Transverse colon (tissue), 4 donors: ENCODE results near the gene CDH12. TPM values are rescaled to one million over a fixed set of nuclear protein-coding genes. Genes with fewer than 3 reads are reported as not detected.
"Not testable (repeated sequence)": the region's sequence is repeated elsewhere in the genome, so short reads cannot be mapped to it uniquely, and the experiment has no call there.

Source experiments
- DNase-seq: peaks from one replicate; pipeline ENCODE4 v3.0.0-alpha.2; 2019
- H3K27ac ChIP-seq, 4 donors: fragments of 200-600 bp; sonication (generic); 2 replicates each; pipeline ENCODE4 v1.5.1; 2016 to 2018; ENCODE audit warnings: inconsistent platforms in 4 of 4
- H3K27me3 ChIP-seq: fragments of 200-600 bp; sonication (generic); 2 replicates; pipeline ENCODE4 v1.5.1; 2017; ENCODE audit warnings: inconsistent platforms
- H3K36me3 ChIP-seq, 4 donors: fragments of 200-600 bp; sonication (generic); 2 replicates each; pipeline ENCODE4 v1.5.1; 2017 to 2019; ENCODE audit warnings: inconsistent platforms in 4 of 4
- H3K4me1 ChIP-seq, 4 donors: fragments of 200-600 bp; sonication (generic); 2 replicates each; pipeline ENCODE4 v1.5.1; 2017 to 2020; ENCODE audit warnings: inconsistent platforms in 4 of 4
- H3K4me3 ChIP-seq, 4 donors: fragments of 200-600 bp; sonication (generic); 1 replicate in 1 of 4; 2 replicates in 3 of 4; pipeline versions ENCODE4 v1.5.1 to v1.6.1; 2017 to 2019; ENCODE audit warnings: inconsistent platforms in 4 of 4
- H3K9me3 ChIP-seq, 2 donors: fragments of 200-600 bp; sonication (generic); 2 replicates each; pipeline ENCODE4 v1.5.1; 2017 to 2019; ENCODE audit warnings: inconsistent platforms in 2 of 2
- CTCF ChIP-seq, 5 experiments: fragments of 200-600 bp in 3 of 5; fragments of 450-650 bp in 2 of 5; sonication (generic) in 3 of 5; IDR thresholded peaks; 1 replicate in 2 of 5; 2 replicates in 3 of 5; pipeline ENCODE4 v1.5.1; 2016 to 2017; ENCODE audit warnings: antibody characterized with exemption in 5 of 5, inconsistent platforms in 3 of 5, mild to moderate bottlenecking in 2 of 5, moderate library complexity in 1 of 5
- EP300 ChIP-seq: sonication (generic); formaldehyde crosslinking; IDR thresholded peaks from one replicate; pipeline ENCODE4 v1.6.1; 2017; ENCODE audit warnings: antibody characterized with exemption, low read depth
- POLR2A ChIP-seq: fragments of 450-650 bp; IDR thresholded peaks from one replicate; pipeline ENCODE4 v1.6.1; 2016; ENCODE audit warnings: antibody characterized with exemption, mild to moderate bottlenecking, moderate library complexity
- POLR2AphosphoS5 ChIP-seq, 3 donors: sonication (generic); formaldehyde crosslinking; IDR thresholded peaks; one replicate each; pipeline ENCODE4 v1.6.1; 2016; ENCODE audit warnings: antibody characterized with exemption in 3 of 3
- WGBS, 2 donors: methylation state at CpG; one replicate each; pipeline ENCODE4 v1.1.5; 2018; ENCODE audit warnings: low coverage in 1 of 2; 5-methylcytosine and 5-hydroxymethylcytosine counted together
- in situ Hi-C, 4 donors: fragments of 200-750 bp; cut with MboI; loops; one replicate each; pipeline versions ENCODE4 v1.15.0 to v1.15.1; 2017; ENCODE audit warnings: low sequenced_read_pairs in 3 of 4, low pct_ligation_motif_present in 1 of 4, low pct_unique_long_range_greater_than_20kb in 1 of 4
- intact Hi-C: fragments of 100-400 bp; cut with DNase I; formaldehyde crosslinking; loops from one replicate; pipeline ENCODE4 v1.15.1; 2023; ENCODE audit warnings: low total_unique reads
- total RNA-seq, 4 donors: library from RNA; depleted of rRNA; stranded (reverse); fragments of >200 nt; gene quantifications; one replicate each; pipeline ENCODE4 v1.1.0, GENCODE V29; 2016

The CDH12 gene
- total RNA-seq, 4 donors from 2014 or later: 0.14 TPM; not detected in 3

- 64% methylated on average over 1 of the region's 1 CpG; no CpG with 5 or more reads in 1 of the 2 donors for WGBS, 2 donors
- DNase-seq, H3K27ac ChIP-seq, H3K4me1 ChIP-seq, intact Hi-C loops, H3K27me3 ChIP-seq, H3K4me3 ChIP-seq, H3K36me3 ChIP-seq, in situ Hi-C loops, H3K9me3 ChIP-seq: not testable (repeated sequence)
These were observed 901.6 kb downstream of the CDH12 start for GRCh38 chr5:21951571-21951970.

- Histone ChIP-seq H3K4me1 (no peaks in the 10 kb centered on the region), H3K27me3 (no peaks in the 10 kb centered on the region), H3K9me3 (no peaks in the 10 kb centered on the region), H3K27ac (no peak overlapping the region), H3K36me3 (no peaks in the 10 kb centered on the region), H3K4me3 (no peak overlapping the region)
- no peak for DNase-seq
- intact Hi-C loops (no loop called here), in situ Hi-C loops (no loop called here)
- no peak for TF ChIP-seq POLR2AphosphoS5 (IDR thresholded peaks at IDR 0.05)
- no peak for TF ChIP-seq POLR2A
- no peak for TF ChIP-seq EP300
- no peak for TF ChIP-seq CTCF (IDR thresholded peaks at IDR 0.05)
- WGBS, 2 donors: 76 to 86% methylated on average over 1 of the region's 1 CpG
These were observed 922.0 kb downstream of the CDH12 start for GRCh38 chr5:21931116-21931515.

DNA sequence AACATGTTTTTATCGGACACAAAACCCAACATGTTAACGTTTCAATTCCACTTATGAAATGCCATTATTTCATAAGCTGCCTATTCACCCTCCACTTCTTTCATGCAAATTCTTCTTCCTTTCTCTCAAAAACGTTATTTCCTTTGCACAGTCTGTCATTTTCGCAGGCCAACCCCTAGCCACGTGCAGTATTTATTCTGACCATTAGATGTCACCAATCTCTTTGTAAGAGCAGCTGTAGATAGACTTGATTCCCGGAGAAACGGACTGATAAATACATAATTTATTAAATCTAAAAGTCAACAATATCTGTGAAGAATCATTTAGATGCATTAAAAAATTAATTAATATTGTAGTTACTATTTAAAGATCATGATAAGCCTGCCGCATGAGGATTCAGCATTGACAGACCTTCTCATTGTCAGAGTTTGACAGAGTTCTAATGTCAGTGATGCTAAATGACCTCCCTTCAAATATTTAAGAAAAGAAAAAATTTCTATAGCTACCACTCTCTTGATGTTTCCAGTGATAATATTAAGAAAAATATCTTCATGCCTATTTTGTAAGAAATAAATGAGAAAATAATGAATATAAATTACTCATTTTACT, 933.6 kb downstream of the CDH12 start:
- in situ Hi-C loops: no loop called here
- Histone ChIP-seq H3K36me3 (no peaks in the 10 kb centered on the region), H3K4me1 (no peaks in the 10 kb centered on the region), H3K9me3 (no peaks in the 10 kb centered on the region), H3K27me3 (no peaks in the 10 kb centered on the region), H3K4me3 (no peak overlapping the region), H3K27ac (no peak overlapping the region)
- DNase-seq: no peak
- 21 to 23% methylated on average over 8 of the region's 8 CpGs for WGBS, 2 donors
- TF ChIP-seq CTCF (IDR thresholded peaks at IDR 0.05) (peak in 3 of 5 experiments; percentile 20 to 30 (median 28)), POLR2A (no peak), EP300 (no peak), POLR2AphosphoS5 (IDR thresholded peaks at IDR 0.05) (no peak)
- intact Hi-C loops: no loop called here

DNA sequence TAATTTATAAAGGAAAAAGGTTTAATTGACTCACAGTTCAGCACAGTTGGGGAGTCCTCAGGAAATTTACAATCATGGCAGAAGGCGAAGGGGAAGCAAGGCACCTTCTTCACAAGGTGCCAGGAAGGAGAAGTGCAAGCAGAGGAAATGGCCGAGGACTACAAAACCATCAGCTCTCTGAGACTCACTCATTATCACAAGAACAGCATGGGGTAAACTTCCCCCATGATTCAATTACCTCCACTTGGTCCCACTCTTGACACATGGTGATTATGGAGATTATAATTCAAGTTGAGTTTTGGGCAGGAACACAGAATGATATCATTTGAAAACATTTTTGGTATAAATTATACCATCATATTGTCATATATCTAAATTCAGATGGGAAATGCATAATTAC, 934.7 kb downstream of the CDH12 start:
- no peak for DNase-seq
- H3K4me1 ChIP-seq: no peaks in the 10 kb centered on the region
- WGBS, 2 donors: 41 to 79% methylated on average over 2 of the region's 2 CpGs
- intact Hi-C loops: no loop called here
- H3K27ac ChIP-seq: no peak overlapping the region
- H3K36me3 ChIP-seq: no peaks in the 10 kb centered on the region
- no peak overlapping the region for H3K4me3 ChIP-seq
- H3K27me3 ChIP-seq: no peaks in the 10 kb centered on the region
- TF ChIP-seq POLR2AphosphoS5 (IDR thresholded peaks at IDR 0.05): no peak
- TF ChIP-seq CTCF (IDR thresholded peaks at IDR 0.05): no peak
- no peak for TF ChIP-seq EP300
- TF ChIP-seq POLR2A: no peak
- H3K9me3 ChIP-seq: no peaks in the 10 kb centered on the region
- in situ Hi-C loops: no loop called here

DNA sequence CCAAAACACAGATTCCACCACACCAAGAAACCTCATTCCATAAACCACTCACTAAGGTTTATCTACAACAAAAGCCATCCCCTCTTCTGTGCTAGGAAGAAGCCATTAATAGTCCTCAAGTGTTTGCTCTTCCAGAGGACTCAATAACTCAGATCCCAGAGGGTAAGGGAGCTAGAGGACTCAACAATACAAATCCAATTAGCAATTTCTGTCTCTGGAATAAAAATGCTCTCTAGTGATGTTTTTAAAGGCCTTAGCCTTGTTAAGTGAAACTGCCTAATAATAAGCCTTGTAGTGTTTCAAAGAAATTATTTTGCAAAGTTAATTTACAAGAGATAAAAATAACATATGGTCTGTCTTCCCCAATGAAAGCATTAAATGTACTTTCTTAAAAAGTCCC, 942.4 kb downstream of the CDH12 start:
- intact Hi-C loops: no loop called here
- TF ChIP-seq POLR2A: no peak
- TF ChIP-seq EP300: no peak
- TF ChIP-seq CTCF (IDR thresholded peaks at IDR 0.05): no peak
- TF ChIP-seq POLR2AphosphoS5 (IDR thresholded peaks at IDR 0.05): no peak
- no peaks in the 10 kb centered on the region for H3K36me3 ChIP-seq
- DNase-seq: no peak
- no peak overlapping the region for H3K27ac ChIP-seq
- no peak overlapping the region for H3K4me3 ChIP-seq
- H3K27me3 ChIP-seq: no peaks in the 10 kb centered on the region
- H3K4me1 ChIP-seq: no peaks in the 10 kb centered on the region
- in situ Hi-C loops: no loop called here
- no peaks in the 10 kb centered on the region for H3K9me3 ChIP-seq
